Esophagus muscularis mucosa (tissue), 4 donors: ENCODE results near the gene NDUFB7. TPM values are rescaled to one million over a fixed set of nuclear protein-coding genes. Genes with fewer than 3 reads are reported as not detected.
A peak's percentile ranks its signal among the peaks of the same experiment; 100 is the strongest.

Experiments
- DNase-seq: peaks from one replicate; pipeline ENCODE4 v3.0.0-alpha.2; 2017; ENCODE audit errors: extremely low spot score
- H3K27ac ChIP-seq, 4 donors: fragments of 200-600 bp; sonication (generic); replicated peaks in 1 of 4; 1 replicate in 3 of 4; 2 replicates in 1 of 4; pipeline ENCODE4 v1.5.1; 2016 to 2019; ENCODE audit warnings: mild to moderate bottlenecking in 1 of 4
- H3K27me3 ChIP-seq, 4 donors: fragments of 200-600 bp; sonication (generic); one replicate each; pipeline versions ENCODE4 v1.5.1 to v1.6.0; 2016 to 2019
- H3K36me3 ChIP-seq, 4 donors: fragments of 200-600 bp; sonication (generic); one replicate each; pipeline ENCODE4 v1.5.1; 2016 to 2019
- H3K4me1 ChIP-seq, 4 donors: fragments of 200-600 bp; sonication (generic); one replicate each; pipeline ENCODE4 v1.5.1; 2016 to 2019
- H3K4me3 ChIP-seq, 4 donors: fragments of 200-600 bp; sonication (generic); 1 replicate in 2 of 4; 2 replicates in 2 of 4; pipeline ENCODE4 v1.5.1; 2016 to 2019; ENCODE audit warnings: mild to moderate bottlenecking in 4 of 4, moderate library complexity in 1 of 4
- H3K9me3 ChIP-seq, 4 donors: fragments of 200-600 bp; sonication (generic); 1 replicate in 3 of 4; 2 replicates in 1 of 4; pipeline ENCODE4 v1.5.1; 2016 to 2019
- EP300 ChIP-seq: sonication (generic); formaldehyde crosslinking; IDR thresholded peaks from one replicate; pipeline ENCODE4 v1.6.1; 2017; ENCODE audit warnings: antibody characterized with exemption
- POLR2A ChIP-seq: fragments of 450-650 bp; IDR thresholded peaks from one replicate; pipeline ENCODE4 v1.6.1; 2017; ENCODE audit warnings: antibody characterized with exemption, moderate library complexity, mild to moderate bottlenecking, low read depth
- POLR2AphosphoS5 ChIP-seq, 2 donors: sonication (generic); formaldehyde crosslinking; IDR thresholded peaks; one replicate each; pipeline ENCODE4 v1.6.1; 2017; ENCODE audit warnings: antibody characterized with exemption in 2 of 2
- WGBS: methylation state at CpG from one replicate; pipeline ENCODE4 v1.1.5; 2018; 5-methylcytosine and 5-hydroxymethylcytosine counted together
- intact Hi-C: fragments of 100-400 bp; cut with DNase I; formaldehyde crosslinking; loops from one replicate; pipeline ENCODE4 v1.15.1; 2023
- total RNA-seq, 4 donors: library from RNA; depleted of rRNA; stranded (reverse); fragments of >200 nt; gene quantifications; one replicate each; pipeline versions ENCODE4 v1.1.0 to v1.2.1, GENCODE V29; 2016
- TF ChIP-seq, protein P1 (sequence below), 3 experiments: fragments of 200-600 bp in 2 of 3; fragments of 450-650 bp in 1 of 3; sonication (generic) in 2 of 3; IDR thresholded peaks; one replicate each; pipeline ENCODE4 v1.5.1; 2017 to 2019; ENCODE audit warnings: antibody characterized with exemption in 3 of 3, mild to moderate bottlenecking in 2 of 3, moderate library complexity in 1 of 3

The NDUFB7 gene
- total RNA-seq, 4 donors from 2014 or later, result 297 to 522 (median 319) TPM

DNA sequence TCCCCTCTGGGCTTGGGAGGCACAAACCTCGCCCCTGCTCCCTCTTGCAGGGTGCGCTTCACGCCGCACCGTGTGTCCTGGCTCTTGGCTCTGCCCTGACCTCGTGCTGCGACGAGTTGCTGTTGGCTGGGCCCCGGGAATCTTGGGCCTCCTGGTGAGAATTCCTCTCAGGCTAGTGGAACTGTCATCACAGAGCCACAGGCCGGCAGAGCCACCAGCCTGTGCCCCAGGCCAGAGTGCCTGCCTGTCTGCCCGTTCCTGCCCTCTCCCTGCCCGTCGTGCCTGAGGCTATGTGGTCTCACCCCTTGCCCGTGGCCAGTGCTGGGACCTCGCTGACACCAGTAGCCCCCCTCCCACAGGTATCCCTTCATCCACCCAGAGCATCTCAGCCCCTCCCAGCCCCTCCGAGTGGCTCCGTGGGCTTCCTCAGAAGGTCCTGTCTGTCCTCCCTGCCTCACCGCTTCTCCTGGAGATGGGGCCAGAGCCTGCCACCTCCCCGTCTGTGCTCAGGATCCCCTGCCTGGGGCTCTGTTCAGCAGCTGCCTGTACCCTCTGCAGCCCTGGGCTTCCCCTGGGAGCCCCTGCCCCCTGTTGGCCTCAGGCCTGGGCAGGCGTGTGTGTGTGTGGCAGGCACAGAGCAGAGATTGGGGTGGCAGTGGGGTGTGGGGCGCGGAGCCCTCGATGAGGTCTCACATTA is 13.3 kb downstream of the NDUFB7 start:
- no peak for DNase-seq
- H3K4me3 ChIP-seq, result no peak overlapping the region
- H3K27me3 ChIP-seq, result no peaks in the 10 kb centered on the region
- TF ChIP-seq POLR2AphosphoS5 (IDR thresholded peaks at IDR 0.05), result no peak
- TF ChIP-seq, protein P1, sequence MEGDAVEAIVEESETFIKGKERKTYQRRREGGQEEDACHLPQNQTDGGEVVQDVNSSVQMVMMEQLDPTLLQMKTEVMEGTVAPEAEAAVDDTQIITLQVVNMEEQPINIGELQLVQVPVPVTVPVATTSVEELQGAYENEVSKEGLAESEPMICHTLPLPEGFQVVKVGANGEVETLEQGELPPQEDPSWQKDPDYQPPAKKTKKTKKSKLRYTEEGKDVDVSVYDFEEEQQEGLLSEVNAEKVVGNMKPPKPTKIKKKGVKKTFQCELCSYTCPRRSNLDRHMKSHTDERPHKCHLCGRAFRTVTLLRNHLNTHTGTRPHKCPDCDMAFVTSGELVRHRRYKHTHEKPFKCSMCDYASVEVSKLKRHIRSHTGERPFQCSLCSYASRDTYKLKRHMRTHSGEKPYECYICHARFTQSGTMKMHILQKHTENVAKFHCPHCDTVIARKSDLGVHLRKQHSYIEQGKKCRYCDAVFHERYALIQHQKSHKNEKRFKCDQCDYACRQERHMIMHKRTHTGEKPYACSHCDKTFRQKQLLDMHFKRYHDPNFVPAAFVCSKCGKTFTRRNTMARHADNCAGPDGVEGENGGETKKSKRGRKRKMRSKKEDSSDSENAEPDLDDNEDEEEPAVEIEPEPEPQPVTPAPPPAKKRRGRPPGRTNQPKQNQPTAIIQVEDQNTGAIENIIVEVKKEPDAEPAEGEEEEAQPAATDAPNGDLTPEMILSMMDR (IDR thresholded peaks at IDR 0.05), result no peak
- TF ChIP-seq POLR2A, result no peak
- TF ChIP-seq EP300, result no peak
- 83% methylated on average over 10 of the region's 23 CpGs for WGBS
- peaks cover 37 to 51% (median 46%) of the 10 kb centered on the region in 4 donors for H3K4me1 ChIP-seq
- H3K9me3 ChIP-seq, result no peaks in the 10 kb centered on the region
- peaks cover 0 to 13% (median 4%) of the 10 kb centered on the region in 4 donors for H3K36me3 ChIP-seq
- no peak overlapping the region for H3K27ac ChIP-seq
- intact Hi-C loops, result no loop called here

GRCh38 chr19:14556662-14557188 is 15.1 kb downstream of the NDUFB7 start:
- Histone ChIP-seq H3K9me3 (no peaks in the 10 kb centered on the region), H3K4me1 (peaks cover 30 to 40% (median 38%) of the 10 kb centered on the region in 4 donors), H3K27me3 (no peaks in the 10 kb centered on the region), H3K27ac (no peak overlapping the region), H3K4me3 (peak overlapping the region; percentile 19 to 36 (median 33)), H3K36me3 (peaks cover 0 to 7% (median 3%) of the 10 kb centered on the region in 4 donors)
- intact Hi-C loops, result no loop called here
- DNase-seq, result no peak
- WGBS, result 19% methylated on average over 10 of the region's 18 CpGs
- TF ChIP-seq POLR2A, result no peak
- TF ChIP-seq POLR2AphosphoS5 (IDR thresholded peaks at IDR 0.05), result peak in 1 of 2 donors; percentile 43
- TF ChIP-seq, protein P1 (IDR thresholded peaks at IDR 0.05), result peak; percentile 78 to 98 (median 85)

DNA sequence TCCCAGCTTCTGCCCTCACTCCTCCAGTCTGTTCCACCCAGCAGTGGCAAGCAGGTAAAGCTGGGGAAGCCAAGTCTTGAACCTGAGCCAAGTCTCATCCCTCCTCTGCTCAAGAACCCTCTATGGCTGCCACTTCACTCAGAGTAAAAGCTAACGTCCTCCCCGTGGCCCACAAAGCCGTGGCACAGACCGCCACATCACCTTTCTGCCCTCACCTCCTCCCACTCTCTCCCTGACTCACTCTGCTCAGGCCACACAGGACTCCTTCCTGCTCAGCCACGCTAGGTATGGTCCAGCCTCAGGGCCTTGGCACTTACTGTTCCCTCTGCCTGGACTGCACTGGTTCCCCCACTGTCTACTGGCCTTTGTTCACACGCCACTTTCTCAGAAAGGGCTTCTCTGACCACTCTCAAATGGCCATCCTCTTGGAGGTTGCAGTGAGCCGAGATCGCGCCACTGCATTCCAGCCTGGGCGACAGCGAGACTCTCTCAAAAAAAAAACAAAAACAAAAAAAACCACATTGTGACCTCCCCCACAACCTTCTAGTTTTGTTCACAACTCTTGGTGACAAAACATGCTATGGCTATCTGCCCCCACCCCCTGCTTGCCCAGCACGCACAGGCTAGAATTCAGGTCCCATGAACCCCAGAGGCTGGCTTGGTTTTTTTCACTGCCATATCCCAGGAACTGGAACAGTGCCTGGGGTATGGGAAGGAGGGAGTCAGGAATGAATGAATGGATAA is 15.8 kb downstream of the NDUFB7 start:
- peak overlapping the region; percentile 19 to 36 (median 33) for H3K4me3 ChIP-seq
- H3K4me1 ChIP-seq, result peaks cover 29 to 39% (median 37%) of the 10 kb centered on the region in 4 donors
- intact Hi-C loops, result no loop called here
- H3K36me3 ChIP-seq, result peaks cover 0 to 7% (median 3%) of the 10 kb centered on the region in 4 donors
- H3K27me3 ChIP-seq, result no peaks in the 10 kb centered on the region
- H3K9me3 ChIP-seq, result no peaks in the 10 kb centered on the region
- 72% methylated on average over 12 of the region's 12 CpGs for WGBS
- DNase-seq, result no peak
- no peak overlapping the region for H3K27ac ChIP-seq
- no peak for TF ChIP-seq POLR2AphosphoS5 (IDR thresholded peaks at IDR 0.05)
- no peak for TF ChIP-seq POLR2A
- TF ChIP-seq, protein P1 (IDR thresholded peaks at IDR 0.05), result no peak
- TF ChIP-seq EP300, result no peak

DNA sequence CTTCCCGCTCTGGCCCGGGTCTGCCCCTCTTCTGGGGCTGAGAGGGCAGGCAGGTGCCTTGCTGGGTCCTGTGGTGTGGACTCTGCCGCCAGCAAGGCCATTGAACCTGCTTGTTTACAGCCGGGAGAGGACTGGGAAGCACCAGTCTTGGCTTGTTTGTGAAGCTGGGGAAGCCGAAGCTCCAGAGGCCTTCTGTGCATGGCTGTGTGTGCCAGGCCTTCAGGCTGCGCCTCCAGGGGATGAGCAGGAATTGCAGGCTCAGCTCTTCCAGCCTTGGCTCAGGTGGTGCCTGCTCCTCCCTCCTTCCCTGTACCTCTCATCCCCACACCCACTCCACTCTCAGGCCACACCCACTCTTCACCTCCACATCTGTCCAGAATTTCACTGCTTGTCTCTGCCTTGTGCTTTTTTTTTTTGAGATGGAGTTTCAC is 17.5 kb downstream of the NDUFB7 start:
- TF ChIP-seq POLR2A (no peak), POLR2AphosphoS5 (IDR thresholded peaks at IDR 0.05) (no peak), EP300 (no peak)
- TF ChIP-seq, protein P1 (IDR thresholded peaks at IDR 0.05), result no peak
- H3K36me3 ChIP-seq, result peaks cover 0 to 19% (median 4%) of the 10 kb centered on the region in 4 donors
- intact Hi-C loops, result no loop called here
- peaks cover 17 to 35% (median 23%) of the 10 kb centered on the region in 4 donors for H3K4me1 ChIP-seq
- DNase-seq, result no peak
- no peaks in the 10 kb centered on the region for H3K27me3 ChIP-seq
- 90% methylated on average over 3 of the region's 6 CpGs for WGBS
- H3K9me3 ChIP-seq, result no peaks in the 10 kb centered on the region
- H3K4me3 ChIP-seq, result no peak overlapping the region
- no peak overlapping the region for H3K27ac ChIP-seq
